Neural progenitor cell (in vitro differentiated cells): ENCODE data around the gene SMTNL1. TPM values are rescaled to one million over a fixed set of nuclear protein-coding genes. Genes with fewer than 3 reads are reported as not detected.

Experiments
- DNase-seq: peaks from one replicate; pipeline ENCODE4 v3.0.0-alpha.2; 2016; ENCODE audit warnings: low spot score
- H2AFZ ChIP-seq: fragments of 200-600 bp; sonication (generic); replicated peaks from 2 replicates; pipeline ENCODE4 v1.6.1; 2016; ENCODE audit warnings: antibody characterized with exemption
- H3F3A ChIP-seq: fragments of 200-600 bp; sonication (generic); 2 replicates; pipeline ENCODE4 v1.6.1; 2016; ENCODE audit warnings: antibody characterized with exemption, low read depth
- H3K27ac ChIP-seq: fragments of 200-600 bp; sonication (generic); 2 replicates; pipeline ENCODE4 v1.5.1; 2016; ENCODE audit warnings: mild to moderate bottlenecking
- H3K27me3 ChIP-seq: fragments of 200-600 bp; sonication (generic); 2 replicates; pipeline ENCODE4 v1.6.1; 2016; ENCODE audit warnings: mild to moderate bottlenecking, moderate library complexity
- H3K36me3 ChIP-seq: fragments of 200-600 bp; sonication (generic); 2 replicates; pipeline ENCODE4 v1.5.1; 2016
- H3K4me1 ChIP-seq: fragments of 200-600 bp; sonication (generic); 2 replicates; pipeline ENCODE4 v1.6.1; 2016; ENCODE audit warnings: mixed run types
- H3K4me2 ChIP-seq: fragments of 200-600 bp; sonication (generic); 2 replicates; pipeline ENCODE4 v1.6.1; 2016
- H3K4me3 ChIP-seq: fragments of 200-600 bp; sonication (generic); 2 replicates; pipeline ENCODE4 v1.5.1; 2016
- H3K79me2 ChIP-seq: fragments of 200-600 bp; sonication (generic); 2 replicates; pipeline ENCODE4 v1.6.1; 2016; ENCODE audit warnings: low read depth
- H3K9ac ChIP-seq: fragments of 200-600 bp; sonication (generic); 2 replicates; pipeline ENCODE4 v1.6.1; 2016
- H3K9me3 ChIP-seq: fragments of 200-600 bp; sonication (generic); 2 replicates; pipeline ENCODE4 v1.5.1; 2016; ENCODE audit warnings: low read depth
- H4K20me1 ChIP-seq: fragments of 200-600 bp; sonication (generic); 2 replicates; pipeline ENCODE4 v1.6.1; 2016; ENCODE audit warnings: low read depth
- H3K27ac Mint-ChIP-seq: 3 replicates; pipeline ENCODE4 v1.8.0; 2021; ENCODE audit warnings: mixed read lengths
- H3K27me3 Mint-ChIP-seq: 2 replicates; pipeline ENCODE4 v1.8.0; 2022; ENCODE audit warnings: low read depth, mild to moderate bottlenecking, inconsistent platforms, moderate library complexity, mixed read lengths; ENCODE audit not compliant: insufficient read depth
- H3K36me3 Mint-ChIP-seq: 3 replicates; pipeline ENCODE4 v1.8.0; 2021; ENCODE audit warnings: mixed read lengths
- H3K4me1 Mint-ChIP-seq: 3 replicates; pipeline ENCODE4 v1.8.0; 2021; ENCODE audit warnings: mixed read lengths
- H3K4me3 Mint-ChIP-seq: 3 replicates; pipeline ENCODE4 v1.8.0; 2021; ENCODE audit warnings: mild to moderate bottlenecking, moderate library complexity, mixed read lengths
- H3K9me3 Mint-ChIP-seq: 3 replicates; pipeline ENCODE4 v1.8.0; 2020; ENCODE audit warnings: mixed read lengths
- EZH2 ChIP-seq: fragments of 200-600 bp; sonication (generic); IDR thresholded peaks from 2 replicates; pipeline ENCODE4 v1.6.1; 2017; ENCODE audit warnings: antibody characterized with exemption, mild to moderate bottlenecking, moderate library complexity
- EZH2phosphoT487 ChIP-seq: fragments of 200-600 bp; sonication (generic); IDR thresholded peaks from 2 replicates; pipeline ENCODE4 v1.6.1; 2017; ENCODE audit warnings: antibody characterized with exemption
- total RNA-seq: library from RNA; depleted of rRNA; stranded (reverse); fragments of >200 nt; gene quantifications from 2 replicates; pipeline ENCODE4 v1.2.3, GENCODE V29; 2015; ENCODE audit warnings: low replicate concordance
- TF ChIP-seq, protein P1 (sequence below): fragments of 200-600 bp; sonication (generic); IDR thresholded peaks from 2 replicates; pipeline ENCODE4 v1.5.1; 2017; ENCODE audit warnings: antibody characterized with exemption, mild to moderate bottlenecking

Gene SMTNL1
- total RNA-seq, 1 donor from 2014 or later, result not detected

DNA sequence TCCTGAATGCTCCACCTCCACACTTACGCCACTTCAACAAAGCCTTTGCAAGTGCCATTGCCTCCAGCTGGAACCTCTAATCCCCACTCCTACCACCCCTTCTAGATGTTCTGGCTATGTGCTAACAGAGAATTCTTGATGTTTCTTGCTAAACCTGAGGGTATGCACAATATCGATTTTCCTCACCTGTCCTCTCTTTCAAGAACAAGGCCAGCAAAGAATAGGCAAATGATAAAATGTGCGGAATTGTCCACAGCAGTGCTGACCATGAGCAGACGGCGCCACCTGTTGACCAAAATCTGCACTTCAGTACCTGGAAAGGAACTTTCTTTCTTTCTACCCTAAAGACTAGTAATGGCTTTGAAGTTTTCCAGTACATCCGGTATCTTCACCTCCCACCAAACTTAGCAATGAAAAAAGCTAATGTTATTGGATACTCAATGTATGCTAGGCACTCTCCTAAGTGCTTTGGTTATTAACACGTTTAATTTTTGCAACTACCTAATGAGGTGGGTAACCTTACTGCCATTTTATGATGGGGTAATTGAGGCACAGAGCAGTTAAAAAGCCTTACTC, 10.3 kb upstream of the SMTNL1 start:
- Histone ChIP-seq H3F3A (peaks cover 16% of the 10 kb centered on the region), H3K9ac (no peak overlapping the region), H3K27me3 (peaks cover 8% of the 10 kb centered on the region), H3K4me2 (no peak overlapping the region), H3K4me3 (no peak overlapping the region), H3K27ac (no peak overlapping the region), H3K36me3 (no peaks in the 10 kb centered on the region), H3K9me3 (no peaks in the 10 kb centered on the region), H3K79me2 (peaks cover 17% of the 10 kb centered on the region), H2AFZ (no peak overlapping the region), H4K20me1 (peaks cover 6% of the 10 kb centered on the region), H3K4me1 (peaks cover 17% of the 10 kb centered on the region)
- no peaks in the 10 kb centered on the region for H3K9me3 Mint-ChIP-seq
- H3K36me3 Mint-ChIP-seq, result peaks cover 3% of the 10 kb centered on the region
- H3K27me3 Mint-ChIP-seq, result peaks cover 5% of the 10 kb centered on the region
- peaks cover 19% of the 10 kb centered on the region for H3K4me1 Mint-ChIP-seq
- H3K4me3 Mint-ChIP-seq, result no peak overlapping the region
- DNase-seq, result peak; percentile 79
- no peak overlapping the region for H3K27ac Mint-ChIP-seq
- TF ChIP-seq EZH2phosphoT487, result no peak
- TF ChIP-seq, protein P1, sequence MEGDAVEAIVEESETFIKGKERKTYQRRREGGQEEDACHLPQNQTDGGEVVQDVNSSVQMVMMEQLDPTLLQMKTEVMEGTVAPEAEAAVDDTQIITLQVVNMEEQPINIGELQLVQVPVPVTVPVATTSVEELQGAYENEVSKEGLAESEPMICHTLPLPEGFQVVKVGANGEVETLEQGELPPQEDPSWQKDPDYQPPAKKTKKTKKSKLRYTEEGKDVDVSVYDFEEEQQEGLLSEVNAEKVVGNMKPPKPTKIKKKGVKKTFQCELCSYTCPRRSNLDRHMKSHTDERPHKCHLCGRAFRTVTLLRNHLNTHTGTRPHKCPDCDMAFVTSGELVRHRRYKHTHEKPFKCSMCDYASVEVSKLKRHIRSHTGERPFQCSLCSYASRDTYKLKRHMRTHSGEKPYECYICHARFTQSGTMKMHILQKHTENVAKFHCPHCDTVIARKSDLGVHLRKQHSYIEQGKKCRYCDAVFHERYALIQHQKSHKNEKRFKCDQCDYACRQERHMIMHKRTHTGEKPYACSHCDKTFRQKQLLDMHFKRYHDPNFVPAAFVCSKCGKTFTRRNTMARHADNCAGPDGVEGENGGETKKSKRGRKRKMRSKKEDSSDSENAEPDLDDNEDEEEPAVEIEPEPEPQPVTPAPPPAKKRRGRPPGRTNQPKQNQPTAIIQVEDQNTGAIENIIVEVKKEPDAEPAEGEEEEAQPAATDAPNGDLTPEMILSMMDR, result peak; percentile 99

- Histone ChIP-seq H4K20me1 (peaks cover 6% of the 10 kb centered on the region), H3K4me3 (no peak overlapping the region), H3K27me3 (peaks cover 12% of the 10 kb centered on the region), H3K79me2 (peaks cover 17% of the 10 kb centered on the region), H2AFZ (no peak overlapping the region), H3K36me3 (no peaks in the 10 kb centered on the region), H3K27ac (no peak overlapping the region), H3K9ac (no peak overlapping the region), H3K9me3 (no peaks in the 10 kb centered on the region), H3F3A (peaks cover 16% of the 10 kb centered on the region), H3K4me2 (no peak overlapping the region), H3K4me1 (peaks cover 17% of the 10 kb centered on the region)
- no peak overlapping the region for H3K27ac Mint-ChIP-seq
- peak overlapping the region; percentile 50 for H3K4me3 Mint-ChIP-seq
- H3K27me3 Mint-ChIP-seq, result peaks cover 5% of the 10 kb centered on the region
- peaks cover 3% of the 10 kb centered on the region for H3K36me3 Mint-ChIP-seq
- no peaks in the 10 kb centered on the region for H3K9me3 Mint-ChIP-seq
- TF ChIP-seq EZH2, result no peak
- TF ChIP-seq, protein P1, result no peak
- no peak for TF ChIP-seq EZH2phosphoT487
- peaks cover 19% of the 10 kb centered on the region for H3K4me1 Mint-ChIP-seq
- DNase-seq, result no peak
Measured at GRCh38 chr11:57529012-57529411, 8.4 kb upstream of the SMTNL1 start.

DNA sequence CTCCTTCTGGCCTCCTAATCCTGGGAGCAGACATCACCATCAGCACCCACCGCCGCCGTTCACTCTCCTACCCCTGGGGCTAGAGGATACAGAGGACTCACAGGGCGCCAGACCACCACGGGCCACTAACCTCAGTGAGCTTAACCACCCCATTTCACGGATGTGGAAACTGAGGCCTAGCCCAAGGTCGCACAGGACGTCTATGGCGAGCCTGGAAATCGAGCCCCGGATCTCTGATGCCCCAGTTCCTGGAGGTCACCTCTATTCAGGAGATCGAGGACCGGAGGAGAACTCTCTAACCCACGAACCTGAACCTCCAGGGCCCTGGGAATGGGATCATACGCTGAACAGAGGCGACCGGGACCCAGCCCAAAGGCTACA, 7.2 kb upstream of the SMTNL1 start:
- peak overlapping the region; percentile 79 for H3K4me3 ChIP-seq
- H3K4me2 ChIP-seq, result peak overlapping the region; percentile 98
- H3K9me3 Mint-ChIP-seq, result no peaks in the 10 kb centered on the region
- peaks cover 18% of the 10 kb centered on the region for H3K27me3 ChIP-seq
- no peaks in the 10 kb centered on the region for H3K36me3 ChIP-seq
- H3K4me1 ChIP-seq, result peaks cover 17% of the 10 kb centered on the region
- H3K79me2 ChIP-seq, result peaks cover 17% of the 10 kb centered on the region
- no peak for DNase-seq
- H3K27me3 Mint-ChIP-seq, result peaks cover 5% of the 10 kb centered on the region
- no peak overlapping the region for H3K27ac ChIP-seq
- peaks cover 6% of the 10 kb centered on the region for H4K20me1 ChIP-seq
- H3F3A ChIP-seq, result peaks cover 16% of the 10 kb centered on the region
- no peaks in the 10 kb centered on the region for H3K9me3 ChIP-seq
- H3K27ac Mint-ChIP-seq, result no peak overlapping the region
- TF ChIP-seq, protein P1, result no peak
- no peak for TF ChIP-seq EZH2phosphoT487
- TF ChIP-seq EZH2, result no peak
- H3K4me3 Mint-ChIP-seq, result peak overlapping the region; percentile 97
- H3K36me3 Mint-ChIP-seq, result no peaks in the 10 kb centered on the region
- peak overlapping the region; percentile 75 for H3K9ac ChIP-seq
- H2AFZ ChIP-seq, result peak overlapping the region; percentile 52
- peaks cover 19% of the 10 kb centered on the region for H3K4me1 Mint-ChIP-seq
